NT2/D1 (cell line): ENCODE results near the gene CD96.

Experiments used
- DNase-seq: peaks from one replicate; pipeline ENCODE4 v3.0.0-alpha.2; 2011; ENCODE audit warnings: low read depth, low spot score
- H3K27me3 ChIP-seq: 2 replicates; pipeline ENCODE4 v1.6.0; 2011; ENCODE audit warnings: mild to moderate bottlenecking; ENCODE audit not compliant: insufficient read length, insufficient read depth
- H3K36me3 ChIP-seq: 2 replicates; pipeline ENCODE4 v1.6.1; 2011; ENCODE audit warnings: mild to moderate bottlenecking, low read length, mixed read lengths; ENCODE audit not compliant: insufficient read depth, insufficient read length
- H3K4me1 ChIP-seq: 2 replicates; pipeline ENCODE4 v1.5.1; 2011; ENCODE audit not compliant: insufficient read depth, insufficient read length
- H3K4me3 ChIP-seq: 2 replicates; pipeline ENCODE4 v1.5.1; 2011; ENCODE audit warnings: low read depth; ENCODE audit not compliant: insufficient read length
- H3K9ac ChIP-seq: 2 replicates; pipeline ENCODE4 v1.6.0; 2011; ENCODE audit warnings: low read depth; ENCODE audit not compliant: insufficient read length
- H3K9me3 ChIP-seq: 2 replicates; pipeline ENCODE4 v1.5.1; 2011; ENCODE audit warnings: mild to moderate bottlenecking, low read length; ENCODE audit not compliant: insufficient read depth
- SUZ12 ChIP-seq: IDR thresholded peaks from 2 replicates; pipeline ENCODE4 v1.6.1; 2011; ENCODE audit not compliant: insufficient read length, insufficient read depth; ENCODE audit errors: extremely low read depth
- YY1 ChIP-seq: IDR thresholded peaks from 2 replicates; pipeline ENCODE4 v1.6.1; 2011; ENCODE audit not compliant: insufficient read length, insufficient read depth
- ZNF274 ChIP-seq: IDR thresholded peaks from 2 replicates; pipeline ENCODE4 v1.6.1; 2011; ENCODE audit warnings: mild to moderate bottlenecking, low read depth, low read length

The CD96 gene

DNA sequence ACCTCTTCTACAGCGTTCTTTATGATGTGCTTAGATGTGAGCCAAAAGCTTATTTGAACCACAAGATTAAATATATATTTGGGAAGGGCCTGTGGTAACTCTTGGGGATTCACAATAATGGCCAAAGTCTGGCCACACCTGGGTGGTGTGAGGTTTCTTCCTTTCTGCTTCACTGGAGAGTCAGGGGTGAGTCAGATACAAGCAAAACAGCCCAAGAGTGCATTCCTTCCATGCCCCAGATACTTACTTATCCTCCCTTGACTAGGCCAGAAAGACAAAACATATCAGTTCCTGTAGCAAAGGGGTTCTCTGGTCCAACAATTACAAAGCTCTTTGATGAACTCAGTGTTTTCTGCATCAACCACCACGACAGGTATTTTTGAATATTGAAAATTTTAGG lies 52.2 kb downstream of the CD96 start:
- H3K36me3 ChIP-seq: no peaks in the 10 kb centered on the region
- no peak for TF ChIP-seq YY1
- H3K9ac ChIP-seq: no peak overlapping the region
- H3K4me3 ChIP-seq: no peak overlapping the region
- no peak for DNase-seq
- H3K4me1 ChIP-seq: no peaks in the 10 kb centered on the region
- no peaks in the 10 kb centered on the region for H3K27me3 ChIP-seq
- no peaks in the 10 kb centered on the region for H3K9me3 ChIP-seq

DNA sequence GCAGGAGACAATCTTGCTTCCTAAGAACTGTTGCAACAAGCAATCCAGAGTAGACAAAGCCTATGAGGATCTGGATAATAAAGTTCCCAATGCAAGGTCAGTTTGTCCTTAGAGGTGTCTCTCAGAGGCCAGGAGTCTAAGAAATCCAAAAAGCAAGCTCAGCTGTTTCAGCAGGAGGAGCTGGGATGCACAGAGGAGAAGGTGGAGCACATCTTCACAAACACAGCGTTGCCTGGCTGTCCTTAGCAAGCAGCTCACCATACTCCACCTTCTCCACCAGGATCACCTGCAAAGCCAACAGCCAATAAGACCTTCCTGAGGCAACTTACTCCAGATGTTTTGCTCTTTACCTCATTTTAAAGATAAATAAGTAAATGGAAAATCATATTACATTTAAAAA lies 52.8 kb downstream of the CD96 start:
- Histone ChIP-seq H3K4me3 (no peak overlapping the region), H3K27me3 (no peaks in the 10 kb centered on the region), H3K9ac (no peak overlapping the region), H3K9me3 (no peaks in the 10 kb centered on the region), H3K36me3 (no peaks in the 10 kb centered on the region), H3K4me1 (no peaks in the 10 kb centered on the region)
- DNase-seq: no peak
- TF ChIP-seq SUZ12 (no peak), YY1 (no peak), ZNF274 (no peak)

- H3K4me1 ChIP-seq: no peaks in the 10 kb centered on the region
- no peaks in the 10 kb centered on the region for H3K36me3 ChIP-seq
Observed at GRCh38 chr3:111595232-111595631, 53.2 kb downstream of the CD96 start, which contains the start of gene ZBED2. TSS of gene ZBED2 (minus strand) at chr3:111595346. CDS start at chr3:111594201, 1,145 bp downstream.

DNA sequence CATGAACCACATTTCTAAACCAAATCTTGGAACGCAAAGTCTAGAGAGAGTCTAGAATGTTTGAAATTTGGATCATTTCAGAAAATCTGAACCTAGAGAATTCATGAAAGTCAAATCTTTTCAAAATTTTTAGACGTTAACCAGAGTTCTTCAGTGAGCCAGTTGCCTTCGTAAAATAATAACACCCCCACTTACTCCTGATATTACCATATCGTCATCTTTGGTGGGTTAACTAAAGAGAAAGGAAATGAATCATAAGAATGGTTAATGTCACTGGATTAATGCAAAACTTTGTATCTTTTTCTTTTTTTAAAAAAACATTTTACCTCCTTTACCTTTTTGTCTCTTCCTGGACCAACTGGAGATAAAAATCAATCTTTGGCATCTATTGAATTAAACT lies 54.3 kb downstream of the CD96 start:
- no peak overlapping the region for H3K9ac ChIP-seq
- no peaks in the 10 kb centered on the region for H3K27me3 ChIP-seq
- H3K36me3 ChIP-seq: no peaks in the 10 kb centered on the region
- H3K4me3 ChIP-seq: no peak overlapping the region
- DNase-seq: no peak
- no peaks in the 10 kb centered on the region for H3K4me1 ChIP-seq
- no peaks in the 10 kb centered on the region for H3K9me3 ChIP-seq
- TF ChIP-seq SUZ12 (no peak), YY1 (no peak), ZNF274 (no peak)

More at GRCh38 chr3:111595232-111595631, 53.2 kb downstream of the CD96 start, which contains the start of gene ZBED2:
- no peak for DNase-seq
- Histone ChIP-seq H3K9ac (no peak within 1 kb of the TSS), H3K9me3 (no peaks in the 10 kb centered on the region), H3K27me3 (no peaks in the 10 kb centered on the region), H3K4me3 (no peak within 1 kb of the TSS)
- TF ChIP-seq ZNF274 (no peak), SUZ12 (no peak), YY1 (no peak)

DNA sequence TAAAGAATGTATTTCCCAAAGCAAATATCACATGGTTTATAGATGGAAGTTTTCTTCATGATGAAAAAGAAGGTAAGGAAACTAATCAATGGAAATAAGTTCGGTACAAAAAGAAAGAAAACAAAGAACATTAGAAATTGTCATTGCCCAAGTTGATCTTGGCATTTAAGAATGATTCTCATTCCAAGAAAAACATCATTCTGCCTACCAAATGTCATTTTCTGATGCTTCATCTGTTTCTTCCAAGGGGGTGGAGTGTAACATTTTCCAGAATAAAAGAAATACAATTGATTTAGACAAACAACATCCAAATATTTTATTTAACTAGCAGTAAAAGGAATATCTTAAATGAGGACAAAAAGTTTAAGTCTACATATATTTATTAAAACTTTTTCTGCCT lies 56.1 kb downstream of the CD96 start:
- no peaks in the 10 kb centered on the region for H3K36me3 ChIP-seq
- TF ChIP-seq YY1 (no peak), SUZ12 (no peak), ZNF274 (no peak)
- H3K9me3 ChIP-seq: no peaks in the 10 kb centered on the region
- no peaks in the 10 kb centered on the region for H3K4me1 ChIP-seq
- no peaks in the 10 kb centered on the region for H3K27me3 ChIP-seq
- DNase-seq: no peak
- no peak overlapping the region for H3K4me3 ChIP-seq
- no peak overlapping the region for H3K9ac ChIP-seq

- DNase-seq: no peak
- Histone ChIP-seq H3K4me1 (no peaks in the 10 kb centered on the region), H3K36me3 (no peaks in the 10 kb centered on the region), H3K9me3 (no peaks in the 10 kb centered on the region), H3K27me3 (no peaks in the 10 kb centered on the region), H3K4me3 (no peak overlapping the region), H3K9ac (no peak overlapping the region)
- TF ChIP-seq ZNF274: no peak
- no peak for TF ChIP-seq YY1
- no peak for TF ChIP-seq SUZ12
Observed at GRCh38 chr3:111598552-111598951, 56.6 kb downstream of the CD96 start.

DNA sequence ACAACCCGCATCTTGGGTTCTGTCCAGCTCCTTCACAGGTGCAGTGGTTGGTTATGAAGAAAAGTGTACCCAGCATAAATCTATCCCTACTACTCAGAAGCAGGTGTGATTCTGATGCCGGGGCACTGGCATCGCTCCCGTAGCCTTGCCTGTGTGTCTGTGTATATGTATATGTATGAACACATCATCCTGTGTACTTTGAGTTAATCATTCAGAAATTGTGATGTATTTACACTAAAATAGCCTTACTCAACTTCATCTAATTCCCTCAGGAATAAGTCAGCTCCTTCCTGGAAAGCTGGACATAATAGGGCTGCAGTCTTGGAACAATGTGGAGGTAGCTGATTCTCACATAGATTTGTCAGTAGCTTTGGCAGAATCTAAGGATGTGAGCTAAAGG lies 59.8 kb downstream of the CD96 start:
- DNase-seq: no peak
- TF ChIP-seq SUZ12 (no peak), ZNF274 (no peak), YY1 (no peak)
- Histone ChIP-seq H3K4me3 (no peak overlapping the region), H3K36me3 (no peaks in the 10 kb centered on the region), H3K27me3 (no peaks in the 10 kb centered on the region), H3K4me1 (no peaks in the 10 kb centered on the region), H3K9me3 (no peaks in the 10 kb centered on the region; the same call in 1 of the 2 replicates), H3K9ac (no peak overlapping the region)

DNA sequence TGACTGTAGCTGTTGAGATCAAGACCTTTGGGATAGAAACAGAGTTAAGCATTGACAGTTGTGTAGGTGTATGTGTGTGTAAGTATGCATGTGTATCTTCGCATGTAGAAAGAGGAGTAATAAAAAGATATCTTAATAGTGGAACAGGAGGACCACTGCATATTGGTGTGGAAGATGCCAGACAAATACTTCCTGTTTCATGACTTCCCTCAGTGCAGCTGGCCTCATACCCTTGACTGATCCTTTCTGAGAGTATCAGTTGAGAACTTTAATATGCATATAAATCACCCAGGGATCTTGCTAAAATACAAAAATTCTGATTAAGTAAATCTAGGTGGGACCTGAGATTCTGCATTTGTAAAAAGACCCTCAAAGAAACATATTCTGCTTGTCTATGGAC lies 61.7 kb downstream of the CD96 start:
- no peaks in the 10 kb centered on the region for H3K27me3 ChIP-seq
- H3K4me3 ChIP-seq: no peak overlapping the region
- H3K36me3 ChIP-seq: no peaks in the 10 kb centered on the region
- H3K9me3 ChIP-seq: no peaks in the 10 kb centered on the region; the same call in 1 of the 2 replicates
- H3K4me1 ChIP-seq: no peaks in the 10 kb centered on the region
- DNase-seq: no peak
- H3K9ac ChIP-seq: no peak overlapping the region
- TF ChIP-seq ZNF274 (no peak), YY1 (no peak), SUZ12 (no peak)
